IPS-NIHi7 (cell line): ENCODE results near the gene PRKACA.

Experiments
- DNase-seq: peaks from one replicate; pipeline ENCODE4 v3.0.0; 2012; ENCODE audit warnings: mixed read lengths; ENCODE audit errors: extremely low spot score

Gene PRKACA

DNA sequence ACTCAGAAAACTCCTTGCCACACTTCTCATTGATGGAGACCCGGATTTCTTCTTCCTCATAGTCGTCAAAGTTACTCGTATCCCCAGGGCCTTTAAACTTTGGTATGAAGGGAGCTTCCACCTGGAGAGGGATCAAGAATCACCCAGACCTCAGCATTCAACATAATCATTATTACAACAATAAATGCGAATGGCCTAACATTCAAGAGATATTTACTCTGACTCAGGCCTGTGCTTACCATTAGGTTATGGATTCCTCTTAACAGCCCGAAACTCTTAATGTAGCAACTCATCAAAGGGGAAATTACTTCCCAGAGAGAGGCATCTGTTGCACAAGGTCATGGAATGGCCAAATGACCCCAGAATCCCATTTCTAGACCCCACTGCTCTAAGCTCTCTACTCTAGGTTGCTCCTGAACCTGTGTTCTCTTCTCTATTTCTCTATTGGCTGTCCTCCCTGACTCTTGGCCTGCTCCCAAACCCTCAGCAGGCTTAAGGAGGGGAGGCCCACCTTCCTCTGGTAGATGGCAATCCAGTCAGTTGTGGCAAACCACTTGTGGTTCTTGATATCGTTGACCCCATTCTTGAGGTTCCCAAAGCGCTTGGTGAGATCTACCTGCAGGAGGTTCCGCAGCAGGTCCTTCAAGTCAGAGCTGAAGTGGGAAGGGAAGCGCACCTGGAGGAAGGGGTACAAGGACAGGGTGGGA, 24.3 kb downstream of the PRKACA start:
- no peak for DNase-seq

DNA sequence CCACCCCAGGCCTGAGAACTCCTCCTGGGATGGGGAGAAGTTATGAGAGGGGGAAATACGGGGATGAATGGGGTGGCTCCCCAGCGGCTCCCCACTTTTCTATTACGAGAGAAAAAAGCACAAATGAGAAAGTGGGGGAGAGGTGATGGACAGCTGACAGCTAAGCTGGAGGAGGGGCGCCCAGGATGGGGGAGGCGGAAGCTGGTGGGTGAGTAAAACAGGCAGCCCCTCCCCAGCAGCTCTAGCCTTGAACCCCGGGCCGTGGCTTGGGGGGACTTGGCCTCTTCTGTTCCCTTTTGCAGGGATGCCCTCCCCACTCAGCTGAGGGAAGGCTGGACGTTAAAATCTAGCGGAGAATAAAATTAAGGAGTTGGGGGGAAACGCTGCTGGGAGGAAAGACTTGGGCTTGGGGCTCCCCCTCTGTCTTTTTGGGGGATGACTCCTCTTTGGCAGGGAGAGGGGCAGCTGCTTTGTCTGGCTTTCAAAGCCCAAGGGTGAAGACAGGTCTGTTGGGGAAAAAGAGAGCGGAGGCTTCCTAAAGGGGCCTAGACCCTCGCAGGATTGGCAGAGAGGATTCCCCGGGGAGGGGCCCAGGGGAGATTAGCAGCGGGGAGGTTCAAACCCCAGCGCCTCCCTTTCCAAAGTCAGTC, 25.6 kb downstream of the PRKACA start:
- DNase-seq: peak; percentile 31

- DNase-seq: peak; percentile 81
Observed at GRCh38 chr19:14091081-14091812, 26.3 kb downstream of the PRKACA start.

GRCh38 chr19:14090509-14091080, 27.0 kb downstream of the PRKACA start, which contains the start of gene SAMD1:
TSS of gene SAMD1 (minus strand) at chr19:14090751.
- DNase-seq: peak; percentile 84

DNA sequence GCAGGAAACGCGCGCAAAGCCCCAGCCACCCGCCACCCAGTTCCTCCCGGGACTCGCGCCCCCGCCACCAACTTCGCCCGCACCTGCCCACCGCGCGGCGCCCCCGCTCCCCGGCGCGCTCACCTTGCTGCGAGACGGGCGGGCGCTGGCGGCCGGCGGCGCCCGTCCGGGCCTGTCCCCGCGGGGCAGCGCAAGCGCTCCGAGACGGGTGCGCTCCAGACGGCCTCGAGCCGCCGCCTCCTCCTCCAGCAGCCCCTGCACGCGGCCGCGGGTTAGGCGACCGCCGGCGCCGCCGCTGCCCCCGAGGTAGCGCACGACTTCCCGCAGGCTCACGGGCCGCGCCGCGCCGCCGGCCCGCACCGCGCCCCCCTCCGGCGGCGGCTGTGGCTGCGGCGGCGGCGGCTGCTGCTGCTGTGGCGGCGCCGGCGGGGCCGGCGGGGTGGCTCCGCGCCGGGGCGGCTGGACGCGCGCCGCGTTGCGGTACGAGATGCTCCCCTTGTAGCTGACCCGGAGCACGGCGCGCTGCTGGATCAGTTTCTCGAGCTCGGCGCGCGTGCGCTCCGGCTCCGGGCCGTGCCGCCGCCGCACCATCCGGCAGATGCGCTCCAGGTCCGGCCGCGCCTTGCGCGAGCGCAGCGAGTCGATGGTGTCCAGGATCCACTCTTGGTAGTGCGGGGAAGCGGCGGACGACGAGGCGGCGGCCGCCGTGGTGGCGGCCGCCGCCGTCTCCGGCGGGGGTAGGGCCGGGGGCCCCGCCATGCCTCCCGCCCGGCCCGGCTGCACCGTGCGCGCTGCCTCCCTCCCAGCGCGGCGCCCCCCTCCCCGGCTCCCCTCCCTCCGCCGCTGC, 27.7 kb downstream of the PRKACA start:
- peak; percentile 39 for DNase-seq

- DNase-seq: no peak
Observed at GRCh38 chr19:14089412-14089661, 28.2 kb downstream of the PRKACA start.

DNA sequence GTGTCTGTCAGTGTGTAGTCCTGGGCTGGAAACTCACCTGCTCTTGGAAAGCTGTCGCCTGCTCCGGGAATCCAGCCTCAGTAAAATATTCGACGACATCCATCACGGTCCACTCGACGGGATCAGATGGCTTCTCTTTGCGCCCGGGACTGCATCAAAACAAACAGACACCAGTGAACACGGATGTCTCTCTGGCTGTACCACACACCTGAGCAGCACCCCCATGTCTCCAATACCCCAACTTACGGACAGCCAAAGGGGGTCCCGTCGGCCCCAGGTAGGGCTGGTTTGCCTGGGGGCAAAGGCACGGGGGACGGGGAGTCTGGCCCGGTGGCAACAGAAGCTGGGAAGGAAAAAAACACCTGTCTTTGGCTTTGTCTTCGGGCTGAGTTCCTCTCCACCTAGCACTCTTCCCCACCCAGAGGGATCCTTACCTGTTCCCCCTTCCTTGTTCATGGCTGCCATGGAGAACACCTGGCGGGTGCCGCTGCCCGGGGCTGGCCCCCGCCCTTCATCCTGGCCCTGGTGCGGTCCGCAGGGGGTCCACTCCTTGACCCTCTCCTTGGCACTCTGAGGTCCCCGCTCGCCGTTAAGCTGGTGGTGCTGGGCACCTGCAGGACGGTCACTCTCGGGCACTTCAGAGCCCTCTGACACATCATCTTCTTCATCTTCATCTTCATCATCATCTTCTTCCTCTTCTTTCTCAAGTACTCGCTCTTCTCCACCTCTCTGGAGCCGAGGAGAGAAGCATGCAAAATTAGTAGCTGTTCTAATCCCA, 28.7 kb downstream of the PRKACA start:
- DNase-seq: no peak

GRCh38 chr19:14086098-14086497, 31.5 kb downstream of the PRKACA start:
- no peak for DNase-seq

GRCh38 chr19:14085309-14085995, 32.1 kb downstream of the PRKACA start, which contains the start of gene C19orf67:
TSS of gene C19orf67 (minus strand) at chr19:14085783. CDS start at chr19:14085627, 156 bp downstream.
- no peak for DNase-seq

DNA sequence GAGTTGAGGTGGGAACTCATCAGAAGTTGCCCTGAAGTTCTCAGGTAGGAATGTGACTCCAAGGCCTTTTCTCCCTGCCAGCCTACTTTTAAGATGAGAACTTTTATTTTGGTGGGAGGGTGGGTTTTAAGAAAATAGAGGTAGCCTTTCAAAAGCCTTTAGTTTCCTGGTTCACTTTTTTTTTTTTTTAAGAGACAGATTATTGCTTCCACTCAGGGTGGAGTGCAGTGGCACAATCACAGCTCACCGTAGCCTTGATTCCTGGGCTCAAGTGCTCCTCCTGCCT, 34.9 kb downstream of the PRKACA start:
- DNase-seq: no peak

- no peak for DNase-seq
Observed at GRCh38 chr19:14081797-14082674, 35.5 kb downstream of the PRKACA start.

DNA sequence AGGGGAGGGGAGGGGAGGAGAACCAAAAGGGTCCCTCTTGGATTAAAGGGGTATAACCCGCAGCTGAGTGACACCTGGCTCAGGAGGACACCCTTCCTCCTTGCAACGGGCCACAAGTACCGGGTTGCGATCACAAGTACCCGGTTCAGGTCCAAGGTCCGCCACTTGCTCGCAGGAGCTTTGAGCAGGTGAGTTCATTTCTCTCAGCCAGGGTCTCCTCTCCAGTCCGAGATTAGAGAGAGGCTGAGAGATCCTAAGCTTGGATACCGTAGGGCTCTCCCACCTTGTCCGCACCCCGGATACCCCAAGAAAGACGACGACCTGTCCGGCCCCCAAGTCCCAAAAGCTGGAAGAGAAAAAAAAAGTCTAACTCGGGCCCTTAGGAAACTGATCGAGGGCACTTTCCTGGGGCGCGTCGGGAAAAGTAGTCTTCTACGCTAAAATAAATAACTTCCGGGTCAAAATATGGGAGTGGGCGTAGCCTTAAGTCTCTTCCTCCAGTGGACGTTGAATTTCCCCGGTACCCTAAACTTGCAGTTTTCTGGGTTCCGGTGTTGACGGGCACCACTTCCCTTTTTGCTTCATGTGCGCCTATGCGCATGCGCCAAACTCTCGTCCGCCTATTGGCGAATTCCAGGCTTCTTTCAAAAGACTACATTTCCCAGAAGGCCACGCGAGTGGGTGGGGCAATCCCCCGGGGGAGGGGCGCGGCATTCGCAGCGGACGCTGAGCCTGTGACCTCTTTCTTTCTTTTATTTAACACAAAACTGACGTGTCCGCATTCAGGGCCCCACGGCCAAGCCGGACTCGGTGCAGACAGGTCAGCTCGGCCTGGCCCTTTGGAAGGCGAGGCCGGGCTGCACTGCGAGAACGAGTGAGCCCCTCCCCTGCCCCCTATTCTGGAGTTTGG, 36.4 kb downstream of the PRKACA start:
- peak; percentile 96 for DNase-seq

- DNase-seq: no peak
Observed at GRCh38 chr19:14078411-14078810, 39.2 kb downstream of the PRKACA start.

- DNase-seq: no peak
Observed at GRCh38 chr19:14073925-14074838, 43.4 kb downstream of the PRKACA start.

DNA sequence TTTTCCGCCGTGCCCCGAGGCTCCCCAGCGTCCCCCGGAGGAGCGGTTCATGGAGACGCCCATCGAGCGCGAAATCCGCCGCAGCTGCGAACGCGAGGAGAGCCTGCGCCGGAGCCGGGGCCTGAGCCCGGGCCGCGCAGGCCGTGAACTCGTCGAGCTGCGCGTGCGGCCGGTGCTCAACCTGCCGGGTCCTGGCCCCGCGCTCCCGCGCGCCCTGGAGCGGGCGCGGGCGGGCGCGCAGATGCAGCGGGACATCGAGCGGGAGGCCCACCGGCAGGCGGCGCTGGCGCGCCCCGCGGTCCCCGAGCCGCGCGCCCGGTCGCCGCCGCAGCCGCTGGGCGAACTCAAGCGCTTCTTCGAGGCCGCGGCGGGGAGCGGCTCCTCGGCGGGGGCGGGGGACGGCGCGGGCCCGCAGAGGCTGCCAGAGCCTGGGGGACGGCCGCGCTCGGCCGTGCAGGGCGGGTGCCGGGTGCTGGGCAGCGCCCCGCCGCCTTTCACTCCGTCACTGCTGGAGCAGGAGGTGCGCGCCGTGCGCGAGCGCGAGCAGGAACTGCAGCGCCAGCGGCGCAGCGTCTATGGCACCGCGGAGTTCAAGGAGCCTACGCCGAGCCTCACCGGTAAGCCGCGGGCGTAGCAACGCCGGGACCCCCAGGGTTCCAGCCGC, 44.2 kb downstream of the PRKACA start:
- DNase-seq: peak; percentile 76

GRCh38 chr19:14072535-14073260, 44.9 kb downstream of the PRKACA start, which contains the start of gene MISP3:
TSS of gene MISP3 (plus strand) at chr19:14072786. CDS start at chr19:14073310, 524 bp downstream.
- DNase-seq: no peak
